ENCODE results near the gene TSKS. TPM values are rescaled to one million over a fixed set of nuclear protein-coding genes. Genes with fewer than 3 reads are reported as not detected.
A peak's percentile ranks its signal among the peaks of the same experiment; 100 is the strongest.

The TSKS gene
- total RNA-seq, 4 donors from 2014 or later, result 0.32 to 12.7 (median 0.82) TPM; not detected in 1

DNA sequence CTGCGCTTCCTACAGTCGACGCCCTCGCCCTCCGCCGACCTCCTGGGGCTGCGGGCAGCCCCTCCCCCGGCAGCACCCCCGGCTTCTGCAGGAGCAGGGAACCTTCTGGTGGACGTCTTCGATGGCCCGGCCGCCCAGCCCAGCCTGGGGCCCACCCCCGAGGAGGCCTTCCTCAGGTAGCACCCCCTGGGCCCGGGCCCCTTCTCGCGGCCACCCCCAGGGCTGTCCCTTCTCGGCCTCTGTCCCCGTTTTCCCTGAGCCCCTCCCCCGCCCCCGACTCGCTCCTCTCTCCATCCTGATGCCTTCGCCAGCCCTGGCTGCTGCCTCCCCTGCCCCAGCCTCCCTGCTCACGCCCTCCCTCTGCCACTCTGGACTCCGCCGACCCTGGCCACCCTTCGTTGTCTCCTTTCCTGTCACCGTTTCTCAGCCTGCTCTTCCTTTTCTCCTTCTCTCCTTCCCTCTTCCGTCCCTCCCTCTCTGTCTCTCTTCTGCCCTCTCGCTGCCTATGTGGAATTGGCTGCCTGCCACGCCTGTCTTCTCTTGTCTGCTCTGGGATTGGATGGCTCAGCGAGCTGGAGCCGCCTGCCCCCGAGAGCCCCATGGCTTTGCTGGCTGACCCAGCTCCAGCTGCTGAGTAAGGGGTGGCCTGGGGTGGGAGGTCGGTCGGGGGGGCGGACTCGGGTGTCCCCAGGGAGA, 39.0 kb upstream of the TSKS start:
- peak overlapping the region; percentile 52 to 76 (median 58) for H3K27ac ChIP-seq

DNA sequence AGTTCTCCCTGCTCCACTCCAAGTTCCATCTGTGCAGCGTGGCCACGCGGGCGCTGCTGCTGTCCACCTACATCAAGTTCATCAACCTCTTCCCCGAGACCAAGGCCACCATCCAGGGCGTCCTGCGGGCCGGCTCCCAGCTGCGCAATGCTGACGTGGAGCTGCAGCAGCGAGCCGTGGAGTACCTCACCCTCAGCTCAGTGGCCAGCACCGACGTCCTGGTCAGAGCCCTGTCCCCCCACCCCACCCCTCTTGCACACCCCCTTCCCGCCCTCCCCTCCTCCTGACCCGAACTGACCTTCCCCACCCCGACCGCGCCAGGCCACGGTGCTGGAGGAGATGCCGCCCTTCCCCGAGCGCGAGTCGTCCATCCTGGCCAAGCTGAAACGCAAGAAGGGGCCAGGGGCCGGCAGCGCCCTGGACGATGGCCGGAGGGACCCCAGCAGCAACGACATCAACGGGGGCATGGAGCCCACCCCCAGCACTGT, 38.3 kb upstream of the TSKS start:
- Histone ChIP-seq H3K36me3 (peaks cover 0 to 31% (median 14%) of the 10 kb centered on the region in 4 donors), H3K4me3 (peak overlapping the region in 3 of 4 donors; percentile 24 to 46 (median 32)), H3K9me3 (no peaks in the 10 kb centered on the region), H3K4me1 (peaks cover 0 to 11% (median 4%) of the 10 kb centered on the region in 4 donors), H3K27me3 (no peaks in the 10 kb centered on the region), H3K27ac (peak overlapping the region; percentile 52 to 76 (median 58))
- TF ChIP-seq, protein P1, sequence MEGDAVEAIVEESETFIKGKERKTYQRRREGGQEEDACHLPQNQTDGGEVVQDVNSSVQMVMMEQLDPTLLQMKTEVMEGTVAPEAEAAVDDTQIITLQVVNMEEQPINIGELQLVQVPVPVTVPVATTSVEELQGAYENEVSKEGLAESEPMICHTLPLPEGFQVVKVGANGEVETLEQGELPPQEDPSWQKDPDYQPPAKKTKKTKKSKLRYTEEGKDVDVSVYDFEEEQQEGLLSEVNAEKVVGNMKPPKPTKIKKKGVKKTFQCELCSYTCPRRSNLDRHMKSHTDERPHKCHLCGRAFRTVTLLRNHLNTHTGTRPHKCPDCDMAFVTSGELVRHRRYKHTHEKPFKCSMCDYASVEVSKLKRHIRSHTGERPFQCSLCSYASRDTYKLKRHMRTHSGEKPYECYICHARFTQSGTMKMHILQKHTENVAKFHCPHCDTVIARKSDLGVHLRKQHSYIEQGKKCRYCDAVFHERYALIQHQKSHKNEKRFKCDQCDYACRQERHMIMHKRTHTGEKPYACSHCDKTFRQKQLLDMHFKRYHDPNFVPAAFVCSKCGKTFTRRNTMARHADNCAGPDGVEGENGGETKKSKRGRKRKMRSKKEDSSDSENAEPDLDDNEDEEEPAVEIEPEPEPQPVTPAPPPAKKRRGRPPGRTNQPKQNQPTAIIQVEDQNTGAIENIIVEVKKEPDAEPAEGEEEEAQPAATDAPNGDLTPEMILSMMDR (IDR thresholded peaks at IDR 0.05), result no peak
- TF ChIP-seq POLR2AphosphoS5 (IDR thresholded peaks at IDR 0.05) (no peak), POLR2A (IDR thresholded peaks at IDR 0.05) (no peak), EP300 (IDR thresholded peaks at IDR 0.05; ENCODE audit: low read depth) (no peak)
- intact Hi-C loops (cut with DNase I; ENCODE audit: low total_unique reads), result no loop called here
- no peak for DNase-seq
- WGBS, 2 donors (ENCODE audit: low coverage in 1 of 2), result 80 to 84% methylated on average over 3 to 19 of the region's 32 CpGs
- in situ Hi-C loops (cut with MboI; ENCODE audit: low pct_ligation_motif_present in 1 of 4, low pct_unique_long_range_greater_than_20kb in 1 of 4, low sequenced_read_pairs in 3 of 4), result no loop called here

More for the DNA sequence above, 39.0 kb upstream of the TSKS start:
- Histone ChIP-seq H3K36me3 (peaks cover 0 to 31% (median 12%) of the 10 kb centered on the region in 4 donors), H3K27me3 (no peaks in the 10 kb centered on the region), H3K9me3 (no peaks in the 10 kb centered on the region), H3K4me1 (peaks cover 0 to 11% (median 4%) of the 10 kb centered on the region in 4 donors), H3K4me3 (peak overlapping the region; percentile 4 to 46 (median 28))
- intact Hi-C loops (cut with DNase I; ENCODE audit: low total_unique reads), result no loop called here
- DNase-seq, result peak; percentile 76
- TF ChIP-seq EP300 (IDR thresholded peaks at IDR 0.05; ENCODE audit: low read depth) (no peak), POLR2AphosphoS5 (IDR thresholded peaks at IDR 0.05) (peak in 1 of 3 donors; percentile 19)
- TF ChIP-seq, protein P1 (IDR thresholded peaks at IDR 0.05), result peak in 1 of 5 experiments; percentile 13
- WGBS, 2 donors (ENCODE audit: low coverage in 1 of 2), result 58 to 67% methylated on average over 10 to 32 of the region's 38 CpGs
- in situ Hi-C loops (cut with MboI; ENCODE audit: low pct_ligation_motif_present in 1 of 4, low pct_unique_long_range_greater_than_20kb in 1 of 4, low sequenced_read_pairs in 3 of 4), result no loop called here

DNA sequence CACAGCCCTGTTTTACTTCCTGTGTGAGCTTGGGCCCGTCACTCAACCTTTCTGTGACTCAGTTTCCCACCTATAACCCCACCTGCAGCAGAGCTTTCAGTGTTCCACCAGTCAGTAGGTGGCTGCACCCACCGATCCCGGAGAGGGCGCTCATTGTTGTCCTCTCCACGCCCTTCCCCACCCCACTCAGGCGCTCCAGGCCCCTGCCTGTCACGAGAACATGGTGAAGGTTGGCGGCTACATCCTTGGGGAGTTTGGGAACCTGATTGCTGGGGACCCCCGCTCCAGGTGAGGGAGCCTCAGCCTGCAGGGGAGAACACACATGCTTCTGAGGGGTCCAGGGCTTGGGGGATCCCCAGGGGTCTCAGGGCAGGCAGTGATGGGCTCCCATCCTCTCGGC, 37.7 kb upstream of the TSKS start:
- peaks cover 0 to 11% (median 4%) of the 10 kb centered on the region in 4 donors for H3K4me1 ChIP-seq
- in situ Hi-C loops (cut with MboI; ENCODE audit: low pct_ligation_motif_present in 1 of 4, low pct_unique_long_range_greater_than_20kb in 1 of 4, low sequenced_read_pairs in 3 of 4), result no loop called here
- no peak for TF ChIP-seq POLR2A (IDR thresholded peaks at IDR 0.05)
- no peak for TF ChIP-seq EP300 (IDR thresholded peaks at IDR 0.05; ENCODE audit: low read depth)
- TF ChIP-seq, protein P1 (IDR thresholded peaks at IDR 0.05), result no peak
- TF ChIP-seq POLR2AphosphoS5 (IDR thresholded peaks at IDR 0.05), result no peak
- intact Hi-C loops (cut with DNase I; ENCODE audit: low total_unique reads), result no loop called here
- no peaks in the 10 kb centered on the region for H3K27me3 ChIP-seq
- no peak overlapping the region for H3K4me3 ChIP-seq
- no peaks in the 10 kb centered on the region for H3K9me3 ChIP-seq
- no peak for DNase-seq
- WGBS, 2 donors (ENCODE audit: low coverage in 1 of 2), result 93% methylated on average over 10 of the region's 10 CpGs; no CpG with 5 or more reads in 1 of the 2 donors
- H3K36me3 ChIP-seq, result peaks cover 0 to 34% (median 16%) of the 10 kb centered on the region in 4 donors
- H3K27ac ChIP-seq, result no peak overlapping the region

DNA sequence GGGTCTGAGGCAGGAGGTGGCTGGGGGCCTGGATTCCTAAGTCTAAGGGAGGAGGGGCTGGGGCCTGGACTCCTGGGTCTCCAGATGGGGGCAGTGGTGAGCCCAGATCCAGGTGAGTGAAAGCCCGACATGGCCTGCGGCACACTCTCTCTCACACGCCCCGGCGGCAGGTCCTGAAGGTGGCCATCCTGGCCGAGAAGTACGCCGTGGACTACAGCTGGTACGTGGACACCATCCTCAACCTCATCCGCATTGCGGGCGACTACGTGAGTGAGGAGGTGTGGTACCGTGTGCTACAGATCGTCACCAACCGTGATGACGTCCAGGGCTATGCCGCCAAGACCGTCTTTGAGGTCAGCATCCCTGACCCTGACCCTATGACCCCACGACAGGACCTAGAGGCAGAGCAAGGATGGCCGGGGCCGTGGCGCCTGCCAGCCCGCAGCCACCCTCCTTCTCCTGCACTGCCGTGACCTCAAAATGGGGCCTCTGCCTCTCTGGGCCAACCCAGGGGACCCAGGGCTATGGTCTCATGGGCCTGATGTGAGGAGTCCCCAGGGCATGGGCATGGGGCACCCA, 36.8 kb upstream of the TSKS start:
- no peaks in the 10 kb centered on the region for H3K9me3 ChIP-seq
- intact Hi-C loops (cut with DNase I; ENCODE audit: low total_unique reads) (no loop called here), in situ Hi-C loops (cut with MboI; ENCODE audit: low pct_ligation_motif_present in 1 of 4, low pct_unique_long_range_greater_than_20kb in 1 of 4, low sequenced_read_pairs in 3 of 4) (no loop called here)
- no peak overlapping the region for H3K4me3 ChIP-seq
- DNase-seq, result no peak
- WGBS, 2 donors (ENCODE audit: low coverage in 1 of 2), result 99% methylated on average over 24 of the region's 25 CpGs; no CpG with 5 or more reads in 1 of the 2 donors
- H3K36me3 ChIP-seq, result peaks cover 0 to 43% (median 20%) of the 10 kb centered on the region in 4 donors
- H3K4me1 ChIP-seq, result peaks cover 0 to 11% (median 4%) of the 10 kb centered on the region in 4 donors
- no peak for TF ChIP-seq POLR2AphosphoS5 (IDR thresholded peaks at IDR 0.05)
- no peak for TF ChIP-seq EP300 (IDR thresholded peaks at IDR 0.05; ENCODE audit: low read depth)
- no peak for TF ChIP-seq POLR2A (IDR thresholded peaks at IDR 0.05)
- TF ChIP-seq, protein P1 (IDR thresholded peaks at IDR 0.05), result peak in 1 of 5 experiments; percentile 6
- H3K27me3 ChIP-seq, result no peaks in the 10 kb centered on the region
- H3K27ac ChIP-seq, result no peak overlapping the region
